ENCODE results near the gene EFS.
"Not testable (repeated sequence)": the region's sequence is repeated elsewhere in the genome, so short reads cannot be mapped to it uniquely, and the experiment has no call there.

The EFS gene

GRCh38 chr14:23356662-23357061 lies 8.3 kb downstream of the EFS start:
- DNase-seq: no peak

GRCh38 chr14:23355871-23356435 lies 9.0 kb downstream of the EFS start:
- DNase-seq: no peak

GRCh38 chr14:23354990-23355389 lies 10.0 kb downstream of the EFS start:
- DNase-seq: no peak

GRCh38 chr14:23353433-23353780 lies 11.6 kb downstream of the EFS start:
- no peak for DNase-seq

GRCh38 chr14:23352506-23353432 lies 12.2 kb downstream of the EFS start, which contains the start of gene SLC22A17:
TSS of gene SLC22A17 (minus strand) at chr14:23352887.
- DNase-seq: peak; percentile 75

- DNase-seq: peak; percentile 17
Observed at GRCh38 chr14:23351681-23352505, 13.1 kb downstream of the EFS start.

- DNase-seq: no peak
Observed at GRCh38 chr14:23349156-23349845, 15.7 kb downstream of the EFS start.

GRCh38 chr14:23348297-23348655 lies 16.7 kb downstream of the EFS start:
- no peak for DNase-seq

- no peak for DNase-seq
Observed at GRCh38 chr14:23347406-23348296, 17.3 kb downstream of the EFS start.

GRCh38 chr14:23346693-23347405 lies 18.1 kb downstream of the EFS start:
- no peak for DNase-seq

- DNase-seq: no peak
Observed at GRCh38 chr14:23345987-23346692, 18.8 kb downstream of the EFS start.

GRCh38 chr14:23344481-23344880 lies 20.5 kb downstream of the EFS start:
- DNase-seq: no peak

- no peak for DNase-seq
Observed at GRCh38 chr14:23339506-23340268, 25.3 kb downstream of the EFS start.

GRCh38 chr14:23335623-23336022 lies 29.3 kb downstream of the EFS start:
- no peak for DNase-seq

GRCh38 chr14:23327947-23328744 lies 36.8 kb downstream of the EFS start:
- DNase-seq: peak; percentile 75

- no peak for DNase-seq
Observed at GRCh38 chr14:23326491-23327332, 38.3 kb downstream of the EFS start.

- not testable (repeated sequence) for DNase-seq
Observed at GRCh38 chr14:23325746-23326145, 39.2 kb downstream of the EFS start.

GRCh38 chr14:23324993-23325392 lies 40.0 kb downstream of the EFS start:
- no peak for DNase-seq
